Activated CD4-positive, alpha-beta T cell treated with anti-CD3 and anti-CD28 coated beads, Interleukin-2, amount 50 U/mL, for 4 hours (primary cell): ENCODE results near the gene WDR46.
"Not testable (repeated sequence)": the region's sequence is repeated elsewhere in the genome, so short reads cannot be mapped to it uniquely, and the experiment has no call there.

Experiments used
- DNase-seq, 2 experiments: peaks; one replicate each; pipeline ENCODE4 v3.0.0-alpha.2; 2020

Gene WDR46

DNA sequence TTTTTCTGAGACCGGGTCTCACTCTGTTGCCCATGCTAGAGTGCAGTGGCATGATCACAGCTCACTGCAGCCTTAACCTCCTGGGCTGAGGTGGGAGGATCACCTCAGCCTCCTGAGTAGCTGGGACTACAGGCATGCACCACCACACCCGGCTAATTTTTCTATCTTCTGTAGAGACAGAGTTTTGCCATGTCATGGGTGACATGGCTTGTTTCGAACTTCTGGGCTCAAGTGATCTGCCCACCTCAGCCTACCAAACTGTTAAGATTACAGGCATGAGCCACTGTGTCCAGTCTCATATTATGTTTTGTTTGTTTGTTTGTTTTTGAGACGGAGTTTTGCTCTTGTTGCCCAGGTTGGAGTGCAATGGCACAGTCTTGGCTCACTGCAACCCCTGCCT, 3.8 kb downstream of the WDR46 start:
- not testable (repeated sequence) for DNase-seq

DNA sequence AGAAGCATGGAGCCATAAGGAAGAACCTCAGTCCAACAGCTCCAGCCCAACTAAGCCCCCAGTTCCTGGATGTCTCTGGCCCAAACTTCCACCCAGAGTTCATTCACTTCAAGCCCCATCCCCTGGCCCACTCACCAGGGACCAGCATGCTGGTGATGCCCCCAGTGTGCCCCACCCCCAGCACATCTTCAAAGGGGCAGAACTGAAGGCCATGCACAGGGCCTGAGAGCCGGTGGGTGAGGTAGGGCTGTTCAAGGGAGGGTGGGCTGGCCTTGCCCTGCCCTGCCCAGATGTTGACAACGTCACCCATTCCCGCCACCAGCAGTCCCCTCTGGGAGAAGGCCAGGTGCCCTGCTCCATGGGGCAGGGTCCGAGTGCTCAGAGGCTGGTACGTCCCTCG, 8.5 kb downstream of the WDR46 start:
- DNase-seq, result no peak

- DNase-seq, result no peak
Observed at GRCh38 chr6:33279971-33280511, 9.0 kb downstream of the WDR46 start.

GRCh38 chr6:33279257-33279695, 9.8 kb downstream of the WDR46 start:
- DNase-seq, result no peak

- no peak for DNase-seq
Observed at GRCh38 chr6:33278810-33279209, 10.2 kb downstream of the WDR46 start.

- DNase-seq, result no peak
Observed at GRCh38 chr6:33278392-33278741, 10.7 kb downstream of the WDR46 start.

DNA sequence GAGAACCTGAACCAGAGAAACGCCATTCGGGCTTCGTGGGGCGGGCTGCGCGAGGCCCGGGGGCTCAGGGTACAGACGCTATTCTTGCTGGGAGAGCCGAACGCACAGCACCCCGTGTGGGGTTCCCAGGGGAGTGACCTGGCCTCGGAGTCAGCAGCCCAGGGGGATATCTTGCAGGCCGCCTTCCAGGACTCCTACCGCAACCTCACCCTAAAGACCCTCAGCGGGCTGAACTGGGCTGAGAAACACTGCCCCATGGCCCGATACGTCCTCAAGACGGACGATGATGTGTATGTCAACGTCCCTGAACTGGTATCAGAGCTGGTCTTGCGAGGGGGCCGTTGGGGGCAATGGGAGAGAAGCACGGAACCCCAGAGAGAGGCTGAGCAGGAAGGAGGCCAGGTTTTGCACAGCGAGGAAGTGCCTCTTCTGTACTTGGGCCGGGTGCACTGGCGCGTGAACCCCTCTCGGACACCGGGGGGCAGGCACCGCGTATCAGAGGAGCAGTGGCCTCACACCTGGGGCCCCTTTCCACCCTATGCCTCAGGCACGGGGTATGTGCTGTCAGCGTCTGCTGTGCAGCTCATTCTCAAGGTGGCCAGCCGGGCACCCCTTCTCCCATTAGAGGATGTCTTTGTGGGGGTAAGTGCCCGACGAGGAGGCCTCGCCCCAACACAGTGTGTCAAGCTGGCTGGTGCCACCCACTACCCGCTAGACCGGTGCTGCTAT, 11.2 kb downstream of the WDR46 start:
- DNase-seq, result no peak

- peak; percentile 44 to 53 for DNase-seq
Observed at GRCh38 chr6:33276864-33277662, 12.0 kb downstream of the WDR46 start, which contains the start of gene B3GALT4. TSS of gene B3GALT4 (plus strand) at chr6:33277123. CDS start at chr6:33277420, 297 bp downstream.

- no peak for DNase-seq
Observed at GRCh38 chr6:33276581-33276863, 12.5 kb downstream of the WDR46 start.

- DNase-seq, result not testable (repeated sequence)
Observed at GRCh38 chr6:33275795-33276580, 13.1 kb downstream of the WDR46 start.

GRCh38 chr6:33273924-33274902, 14.8 kb downstream of the WDR46 start:
- no peak for DNase-seq

DNA sequence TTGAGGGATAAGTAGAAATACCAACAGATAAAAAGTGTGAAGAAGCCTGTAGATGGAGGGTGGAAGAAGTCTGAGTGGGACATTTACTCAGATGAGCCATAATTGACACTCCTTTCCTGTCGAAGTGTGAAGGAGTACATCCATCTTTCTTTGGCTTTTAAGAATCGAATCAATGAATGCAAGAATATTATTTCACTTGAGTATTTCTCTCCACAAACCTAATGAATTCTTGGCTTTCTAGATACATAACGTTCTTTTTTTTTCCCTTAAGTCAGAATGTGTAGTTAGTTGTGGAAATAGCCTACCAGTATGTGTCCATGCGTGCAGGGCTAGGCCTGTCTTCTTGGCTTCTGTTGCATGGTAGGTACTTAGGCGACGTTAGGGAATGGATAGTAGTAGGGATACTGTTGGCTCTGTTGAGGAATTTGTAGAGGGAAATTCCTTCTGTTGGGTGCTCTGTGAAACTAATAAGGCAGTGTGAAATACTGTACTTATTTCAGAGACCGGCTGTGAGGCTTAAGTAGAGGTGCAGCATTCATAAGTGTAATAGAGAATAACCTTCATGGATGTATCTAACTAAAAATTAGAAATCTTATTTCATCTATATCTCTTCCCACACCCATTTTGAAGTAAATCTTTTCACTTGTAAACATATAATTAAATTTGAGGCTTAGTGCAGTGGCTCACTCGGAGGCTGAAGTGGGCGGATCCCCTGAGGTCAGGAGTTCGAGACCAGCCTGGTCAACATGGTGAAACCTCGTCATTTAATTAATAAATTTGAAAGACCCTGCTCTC, 15.7 kb downstream of the WDR46 start:
- DNase-seq, result no peak

DNA sequence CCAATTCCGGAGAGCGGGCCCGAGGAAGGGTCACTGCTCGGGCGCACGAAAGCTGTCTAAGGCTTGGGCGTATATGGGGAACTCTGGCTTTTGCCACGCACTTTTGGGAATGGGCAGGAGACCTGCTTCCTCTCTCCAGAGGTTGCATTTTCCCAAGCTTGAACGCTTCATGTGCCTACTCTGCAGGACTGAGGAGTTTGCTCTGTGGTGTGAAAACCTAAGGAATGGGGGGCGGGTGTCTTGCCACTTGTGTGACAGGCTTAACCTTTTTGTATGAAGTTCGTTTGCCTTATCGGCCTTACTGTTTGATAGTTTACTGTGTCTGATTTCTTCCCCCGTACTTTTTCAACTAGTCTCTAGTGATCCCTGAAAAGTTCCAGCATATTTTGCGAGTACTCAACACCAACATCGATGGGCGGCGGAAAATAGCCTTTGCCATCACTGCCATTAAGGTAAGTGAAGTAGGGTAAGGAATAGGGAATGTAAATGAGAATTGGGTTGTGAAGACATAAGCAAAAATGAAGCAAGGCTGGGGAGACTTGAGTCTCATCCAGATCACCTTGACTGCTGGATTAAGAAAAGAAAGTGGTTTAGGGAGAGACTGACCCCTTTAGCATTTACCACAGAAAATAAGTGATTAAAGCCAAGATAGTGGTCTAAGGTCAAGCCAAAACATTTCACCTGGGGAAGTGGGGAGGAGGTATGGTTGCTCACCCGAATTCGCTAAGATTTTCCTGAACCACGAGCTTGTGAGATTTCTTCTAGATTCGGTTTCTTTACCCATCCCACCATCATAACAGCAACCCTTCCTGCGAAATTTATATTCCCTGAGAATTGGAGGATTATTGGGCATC, 16.5 kb downstream of the WDR46 start:
- DNase-seq, result no peak

GRCh38 chr6:33271468-33272274, 17.4 kb downstream of the WDR46 start, which contains the start of the genes RPS18 and VPS52:
TSS of gene RPS18 (plus strand) at chr6:33272075. CDS start at chr6:33272120, 45 bp downstream.
TSS of gene VPS52 (minus strand) at chr6:33271876. CDS start at chr6:33271675, 201 bp downstream.
- DNase-seq, result peak; percentile 86 to 89

DNA sequence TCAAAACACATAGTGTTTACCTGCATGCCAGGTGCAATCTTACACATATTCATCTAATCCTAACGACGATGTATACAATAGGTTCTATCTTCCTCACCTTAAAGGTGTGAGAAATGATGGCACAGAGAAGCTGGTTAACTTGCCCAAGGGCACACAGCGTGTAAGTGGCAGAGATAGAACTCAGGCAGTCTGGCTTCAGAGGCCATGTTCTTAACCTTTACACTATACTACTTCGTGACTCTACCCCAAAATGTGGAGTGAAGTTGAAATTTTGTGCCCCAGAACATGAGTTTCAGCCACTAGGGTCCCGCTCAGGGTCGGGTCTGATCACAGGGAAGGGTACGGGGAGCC, 17.9 kb downstream of the WDR46 start:
- DNase-seq, result no peak

DNA sequence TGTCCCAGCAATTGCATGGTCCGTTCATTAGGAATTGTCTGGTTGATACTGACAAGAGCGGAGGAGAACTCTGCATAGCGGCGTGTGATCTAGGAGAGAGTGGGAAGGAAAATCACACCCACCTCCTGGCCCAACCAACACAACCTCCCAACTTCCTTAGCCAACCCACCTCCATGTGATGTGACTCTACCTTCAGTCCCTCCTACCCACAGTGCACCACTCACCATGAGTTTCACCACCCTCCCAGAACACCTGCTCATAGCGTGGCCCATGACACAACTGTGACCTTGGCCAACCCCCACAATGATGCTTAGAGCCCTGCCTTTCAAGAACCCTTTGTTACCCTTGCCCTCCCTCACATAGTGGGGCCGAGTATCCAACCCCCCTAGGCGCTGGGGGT, 25.0 kb downstream of the WDR46 start:
- no peak for DNase-seq

GRCh38 chr6:33262490-33262889, 26.5 kb downstream of the WDR46 start:
- DNase-seq, result not testable (repeated sequence)

- no peak for DNase-seq
Observed at GRCh38 chr6:33259032-33259431, 30.0 kb downstream of the WDR46 start.

GRCh38 chr6:33254591-33254990, 34.4 kb downstream of the WDR46 start:
- DNase-seq, result no peak
